Esophagus squamous epithelium (tissue), 5 donors: ENCODE results near the gene PPFIBP1. TPM values are rescaled to one million over a fixed set of nuclear protein-coding genes. Genes with fewer than 3 reads are reported as not detected.

Experiments used
- DNase-seq: peaks from one replicate; lab custom pipeline; 2025; lab: John Stamatoyannopoulos, UW
- H3K27ac ChIP-seq, 4 donors: fragments of 200-600 bp; sonication (generic); one replicate each; pipeline ENCODE4 v1.5.1; 2016 to 2019; ENCODE audit warnings: mild to moderate bottlenecking in 1 of 4
- H3K27me3 ChIP-seq, 4 donors: fragments of 200-600 bp; sonication (generic); 1 replicate in 3 of 4; 2 replicates in 1 of 4; pipeline versions ENCODE4 v1.5.1 to v1.6.0; 2017 to 2021; ENCODE audit warnings: antibody characterized with exemption in 1 of 4
- H3K36me3 ChIP-seq, 3 donors: fragments of 200-600 bp; sonication (generic); one replicate each; pipeline ENCODE4 v1.5.1; 2016 to 2019
- H3K4me1 ChIP-seq, 3 donors: fragments of 200-600 bp; sonication (generic); one replicate each; pipeline ENCODE4 v1.5.1; 2017 to 2019
- H3K4me3 ChIP-seq, 4 donors: fragments of 200-600 bp; sonication (generic); 1 replicate in 3 of 4; 2 replicates in 1 of 4; pipeline ENCODE4 v1.5.1; 2016 to 2019; ENCODE audit warnings: mild to moderate bottlenecking in 2 of 4, moderate library complexity in 1 of 4
- H3K9me3 ChIP-seq, 3 donors: fragments of 200-600 bp; sonication (generic); one replicate each; pipeline ENCODE4 v1.5.1; 2016 to 2019
- CTCF ChIP-seq, 6 experiments: fragments of 450-650 bp in 4 of 6; fragments of 200-600 bp in 2 of 6; sonication (generic) in 2 of 6; IDR thresholded peaks; one replicate each; pipeline ENCODE4 v1.5.1; 2016 to 2019; ENCODE audit warnings: antibody characterized with exemption in 6 of 6, mild to moderate bottlenecking in 4 of 6, moderate library complexity in 4 of 6
- POLR2A ChIP-seq, 4 donors: fragments of 450-650 bp; IDR thresholded peaks; one replicate each; pipeline ENCODE4 v1.6.1; 2017; ENCODE audit warnings: antibody characterized with exemption in 4 of 4, mild to moderate bottlenecking in 4 of 4, moderate library complexity in 3 of 4
- WGBS, 2 donors: methylation state at CpG; one replicate each; pipeline ENCODE4 v1.1.5; 2018; 5-methylcytosine and 5-hydroxymethylcytosine counted together
- intact Hi-C: fragments of 100-400 bp; cut with DNase I; formaldehyde crosslinking; loops from one replicate; pipeline ENCODE4 v1.15.0; 2022
- total RNA-seq, 4 donors: library from RNA; depleted of rRNA; stranded (reverse); fragments of >200 nt; gene quantifications; one replicate each; pipeline ENCODE4 v1.1.0, GENCODE V29; 2016
- donor health status: DM: yes; HTN: yes; CAD: no.

The PPFIBP1 gene
- total RNA-seq, 4 donors from 2014 or later, result 41.9 to 62.6 (median 46.7) TPM

GRCh38 chr12:27710592-27711316, 186.7 kb downstream of the PPFIBP1 start, which contains the start of gene MRPS35:
Gene MRPS35, plus strand, starts transcription at chr12:27710832. Its CDS starts 12 bp downstream, at chr12:27710844.
- 0% methylated on average over 17 to 20 of the region's 46 CpGs for WGBS, 2 donors

DNA sequence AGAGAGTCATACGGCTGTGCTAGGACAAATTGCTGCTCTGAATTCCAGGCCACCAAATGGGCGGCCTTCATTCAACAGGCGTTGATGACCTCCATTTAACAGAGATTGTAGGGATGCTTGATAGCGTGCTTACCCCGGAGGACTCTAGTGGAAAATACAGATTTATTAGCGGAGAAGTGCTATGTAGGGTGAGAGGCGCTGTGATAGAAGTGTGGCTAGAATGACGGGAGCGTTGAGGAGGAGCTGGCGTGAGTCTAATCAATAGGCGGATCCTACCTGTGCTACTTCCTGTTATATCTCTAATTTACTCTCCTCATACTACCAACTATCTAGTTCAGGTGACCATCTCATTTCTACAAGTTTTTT, 187.3 kb downstream of the PPFIBP1 start:
- DNase-seq, result no peak
- peaks cover under 1 to 29% (median 2%) of the 10 kb centered on the region in 3 donors for H3K36me3 ChIP-seq
- TF ChIP-seq CTCF (IDR thresholded peaks at IDR 0.05), result no peak
- no peak for TF ChIP-seq POLR2A (IDR thresholded peaks at IDR 0.05)
- H3K4me3 ChIP-seq, result peak overlapping the region; percentile 66 to 98 (median 86)
- 0 to 1% methylated on average over 9 to 11 of the region's 11 CpGs for WGBS, 2 donors
- peak overlapping the region; percentile 81 to 91 (median 90) for H3K27ac ChIP-seq
- no peaks in the 10 kb centered on the region for H3K9me3 ChIP-seq
- peaks cover 7 to 50% (median 22%) of the 10 kb centered on the region in 3 donors for H3K4me1 ChIP-seq
- H3K27me3 ChIP-seq, result no peaks in the 10 kb centered on the region
- intact Hi-C loops, result no loop called here

More at GRCh38 chr12:27710592-27711316, 186.7 kb downstream of the PPFIBP1 start, which contains the start of gene MRPS35:
- peak in 2 of 6 experiments; percentile 4 to 34 for TF ChIP-seq CTCF (IDR thresholded peaks at IDR 0.05)
- TF ChIP-seq POLR2A (IDR thresholded peaks at IDR 0.05), result peak in 3 of 4 donors; percentile 13 to 73 (median 37)
- peak within 1 kb of the TSS; percentile 66 to 98 (median 86) for H3K4me3 ChIP-seq
- no peaks in the 10 kb centered on the region for H3K27me3 ChIP-seq
- H3K36me3 ChIP-seq, result peaks cover 0 to 24% (median 0%) of the 10 kb centered on the region in 3 donors
- no peaks in the 10 kb centered on the region for H3K9me3 ChIP-seq
- intact Hi-C loops, result no loop called here
- H3K27ac ChIP-seq, result peak within 1 kb of the TSS; percentile 81 to 91 (median 90)
- peaks cover 7 to 50% (median 22%) of the 10 kb centered on the region in 3 donors for H3K4me1 ChIP-seq
- DNase-seq, result peak; percentile 38

GRCh38 chr12:27711967-27712366, 188.0 kb downstream of the PPFIBP1 start:
- peak overlapping the region in 3 of 4 donors; percentile 80 to 98 (median 92) for H3K4me3 ChIP-seq
- intact Hi-C loops, result no loop called here
- 57 to 83% methylated on average over 2 of the region's 2 CpGs for WGBS, 2 donors

GRCh38 chr12:27723212-27723611, 199.2 kb downstream of the PPFIBP1 start:
- Histone ChIP-seq H3K36me3 (peaks cover 0 to 99% (median 18%) of the 10 kb centered on the region in 3 donors), H3K9me3 (no peaks in the 10 kb centered on the region), H3K4me3 (no peak overlapping the region), H3K27ac (no peak overlapping the region), H3K27me3 (no peaks in the 10 kb centered on the region), H3K4me1 (no peaks in the 10 kb centered on the region)
- no peak for DNase-seq
- TF ChIP-seq POLR2A (IDR thresholded peaks at IDR 0.05) (no peak), CTCF (IDR thresholded peaks at IDR 0.05) (no peak)
- 80 to 85% methylated on average over 1 of the region's 1 CpG for WGBS, 2 donors
- intact Hi-C loops, result loop anchor here (10.0 kb wide), 1 partner anchor 222 kb away; no protein-coding TSS in a partner anchor

More at GRCh38 chr12:27711967-27712366, 188.0 kb downstream of the PPFIBP1 start:
- no peaks in the 10 kb centered on the region for H3K9me3 ChIP-seq
- H3K36me3 ChIP-seq, result peaks cover 6 to 36% (median 9%) of the 10 kb centered on the region in 3 donors
- H3K4me1 ChIP-seq, result peaks cover 7 to 49% (median 22%) of the 10 kb centered on the region in 3 donors
- no peak for DNase-seq
- H3K27ac ChIP-seq, result peak overlapping the region in 1 of 4 donors; percentile 88
- no peak for TF ChIP-seq CTCF (IDR thresholded peaks at IDR 0.05)
- TF ChIP-seq POLR2A (IDR thresholded peaks at IDR 0.05), result no peak
- H3K27me3 ChIP-seq, result no peaks in the 10 kb centered on the region

- 87 to 96% methylated on average over 4 of the region's 4 CpGs for WGBS, 2 donors
- TF ChIP-seq POLR2A (IDR thresholded peaks at IDR 0.05), result no peak
- TF ChIP-seq CTCF (IDR thresholded peaks at IDR 0.05), result no peak
- Histone ChIP-seq H3K9me3 (no peaks in the 10 kb centered on the region), H3K4me1 (no peaks in the 10 kb centered on the region), H3K4me3 (no peak overlapping the region), H3K27ac (no peak overlapping the region), H3K27me3 (no peaks in the 10 kb centered on the region), H3K36me3 (peaks cover 0 to 86% (median 5%) of the 10 kb centered on the region in 3 donors)
- intact Hi-C loops, result loop anchor here (5.0 kb wide), 1 partner anchor 87 kb away; no protein-coding TSS in a partner anchor
- DNase-seq, result no peak
Measured at GRCh38 chr12:27730097-27730588, 206.1 kb downstream of the PPFIBP1 start.
